Transverse colon (tissue), 4 donors: ENCODE results near the gene EML6. TPM values are rescaled to one million over a fixed set of nuclear protein-coding genes. Genes with fewer than 3 reads are reported as not detected.

ENCODE experiments used
- DNase-seq: peaks from one replicate; pipeline ENCODE4 v3.0.0-alpha.2; 2019
- H3K27ac ChIP-seq, 4 donors: fragments of 200-600 bp; sonication (generic); 2 replicates each; pipeline ENCODE4 v1.5.1; 2016 to 2018; ENCODE audit warnings: inconsistent platforms in 4 of 4
- H3K27me3 ChIP-seq: fragments of 200-600 bp; sonication (generic); 2 replicates; pipeline ENCODE4 v1.5.1; 2017; ENCODE audit warnings: inconsistent platforms
- H3K36me3 ChIP-seq, 4 donors: fragments of 200-600 bp; sonication (generic); 2 replicates each; pipeline ENCODE4 v1.5.1; 2017 to 2019; ENCODE audit warnings: inconsistent platforms in 4 of 4
- H3K4me1 ChIP-seq, 4 donors: fragments of 200-600 bp; sonication (generic); 2 replicates each; pipeline ENCODE4 v1.5.1; 2017 to 2020; ENCODE audit warnings: inconsistent platforms in 4 of 4
- H3K4me3 ChIP-seq, 4 donors: fragments of 200-600 bp; sonication (generic); 1 replicate in 1 of 4; 2 replicates in 3 of 4; pipeline versions ENCODE4 v1.5.1 to v1.6.1; 2017 to 2019; ENCODE audit warnings: inconsistent platforms in 4 of 4
- H3K9me3 ChIP-seq, 2 donors: fragments of 200-600 bp; sonication (generic); 2 replicates each; pipeline ENCODE4 v1.5.1; 2017 to 2019; ENCODE audit warnings: inconsistent platforms in 2 of 2
- EP300 ChIP-seq: sonication (generic); formaldehyde crosslinking; IDR thresholded peaks from one replicate; pipeline ENCODE4 v1.6.1; 2017; ENCODE audit warnings: antibody characterized with exemption, low read depth
- POLR2A ChIP-seq: fragments of 450-650 bp; IDR thresholded peaks from one replicate; pipeline ENCODE4 v1.6.1; 2016; ENCODE audit warnings: antibody characterized with exemption, mild to moderate bottlenecking, moderate library complexity
- POLR2AphosphoS5 ChIP-seq, 3 donors: sonication (generic); formaldehyde crosslinking; IDR thresholded peaks; one replicate each; pipeline ENCODE4 v1.6.1; 2016; ENCODE audit warnings: antibody characterized with exemption in 3 of 3
- WGBS, 2 donors: methylation state at CpG; one replicate each; pipeline ENCODE4 v1.1.5; 2018; ENCODE audit warnings: low coverage in 1 of 2; 5-methylcytosine and 5-hydroxymethylcytosine counted together
- in situ Hi-C, 4 donors: fragments of 200-750 bp; cut with MboI; loops; one replicate each; pipeline versions ENCODE4 v1.15.0 to v1.15.1; 2017; ENCODE audit warnings: low sequenced_read_pairs in 3 of 4, low pct_ligation_motif_present in 1 of 4, low pct_unique_long_range_greater_than_20kb in 1 of 4
- intact Hi-C: fragments of 100-400 bp; cut with DNase I; formaldehyde crosslinking; loops from one replicate; pipeline ENCODE4 v1.15.1; 2023; ENCODE audit warnings: low total_unique reads
- total RNA-seq, 4 donors: library from RNA; depleted of rRNA; stranded (reverse); fragments of >200 nt; gene quantifications; one replicate each; pipeline ENCODE4 v1.1.0, GENCODE V29; 2016
- TF ChIP-seq, protein P1 (sequence below), 5 experiments: fragments of 200-600 bp in 3 of 5; fragments of 450-650 bp in 2 of 5; sonication (generic) in 3 of 5; IDR thresholded peaks; 1 replicate in 2 of 5; 2 replicates in 3 of 5; pipeline ENCODE4 v1.5.1; 2016 to 2017; ENCODE audit warnings: antibody characterized with exemption in 5 of 5, inconsistent platforms in 3 of 5, mild to moderate bottlenecking in 2 of 5, moderate library complexity in 1 of 5

Gene EML6
- total RNA-seq, 4 donors from 2014 or later = 1.5 to 8.2 (median 3.4) TPM

DNA sequence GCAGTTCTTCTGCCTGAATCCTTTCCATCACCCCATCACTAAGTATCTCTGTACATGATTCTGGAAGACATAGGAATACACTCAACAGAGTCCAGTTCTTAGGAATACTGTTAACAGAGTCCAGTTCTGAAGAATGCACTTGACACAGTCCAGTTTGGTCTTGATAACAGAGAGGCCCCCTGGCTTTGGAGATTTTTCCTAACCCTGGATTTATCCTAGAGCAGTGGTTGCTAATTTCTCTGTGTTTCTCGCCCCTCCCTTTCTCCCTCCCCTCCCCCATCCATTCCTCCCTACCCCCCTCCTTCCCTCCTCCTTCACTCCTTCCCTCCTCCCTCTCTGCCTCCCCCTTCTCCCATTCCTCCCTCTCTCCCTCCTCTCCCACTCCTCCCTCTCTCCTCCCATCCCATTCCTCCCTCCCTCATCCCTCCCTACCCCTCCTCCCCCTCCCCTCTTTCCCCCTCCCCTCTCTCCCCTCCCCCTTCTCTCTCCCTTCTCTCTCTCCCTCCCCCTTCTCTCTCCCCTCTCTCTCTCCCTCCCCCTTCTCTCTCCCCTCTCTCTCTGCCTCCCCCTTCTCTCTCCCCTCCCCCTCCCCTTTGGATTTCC is 221.4 kb downstream of the EML6 start:
- in situ Hi-C loops (no loop called here), intact Hi-C loops (no loop called here)
- 33 to 91% methylated on average over 1 of the region's 1 CpG for WGBS, 2 donors
- no peak for TF ChIP-seq POLR2A
- TF ChIP-seq, protein P1, sequence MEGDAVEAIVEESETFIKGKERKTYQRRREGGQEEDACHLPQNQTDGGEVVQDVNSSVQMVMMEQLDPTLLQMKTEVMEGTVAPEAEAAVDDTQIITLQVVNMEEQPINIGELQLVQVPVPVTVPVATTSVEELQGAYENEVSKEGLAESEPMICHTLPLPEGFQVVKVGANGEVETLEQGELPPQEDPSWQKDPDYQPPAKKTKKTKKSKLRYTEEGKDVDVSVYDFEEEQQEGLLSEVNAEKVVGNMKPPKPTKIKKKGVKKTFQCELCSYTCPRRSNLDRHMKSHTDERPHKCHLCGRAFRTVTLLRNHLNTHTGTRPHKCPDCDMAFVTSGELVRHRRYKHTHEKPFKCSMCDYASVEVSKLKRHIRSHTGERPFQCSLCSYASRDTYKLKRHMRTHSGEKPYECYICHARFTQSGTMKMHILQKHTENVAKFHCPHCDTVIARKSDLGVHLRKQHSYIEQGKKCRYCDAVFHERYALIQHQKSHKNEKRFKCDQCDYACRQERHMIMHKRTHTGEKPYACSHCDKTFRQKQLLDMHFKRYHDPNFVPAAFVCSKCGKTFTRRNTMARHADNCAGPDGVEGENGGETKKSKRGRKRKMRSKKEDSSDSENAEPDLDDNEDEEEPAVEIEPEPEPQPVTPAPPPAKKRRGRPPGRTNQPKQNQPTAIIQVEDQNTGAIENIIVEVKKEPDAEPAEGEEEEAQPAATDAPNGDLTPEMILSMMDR (IDR thresholded peaks at IDR 0.05) = no peak
- DNase-seq = no peak
- Histone ChIP-seq H3K4me3 (no peak overlapping the region), H3K27ac (no peak overlapping the region), H3K27me3 (no peaks in the 10 kb centered on the region), H3K36me3 (no peaks in the 10 kb centered on the region), H3K4me1 (no peaks in the 10 kb centered on the region), H3K9me3 (no peaks in the 10 kb centered on the region)

DNA sequence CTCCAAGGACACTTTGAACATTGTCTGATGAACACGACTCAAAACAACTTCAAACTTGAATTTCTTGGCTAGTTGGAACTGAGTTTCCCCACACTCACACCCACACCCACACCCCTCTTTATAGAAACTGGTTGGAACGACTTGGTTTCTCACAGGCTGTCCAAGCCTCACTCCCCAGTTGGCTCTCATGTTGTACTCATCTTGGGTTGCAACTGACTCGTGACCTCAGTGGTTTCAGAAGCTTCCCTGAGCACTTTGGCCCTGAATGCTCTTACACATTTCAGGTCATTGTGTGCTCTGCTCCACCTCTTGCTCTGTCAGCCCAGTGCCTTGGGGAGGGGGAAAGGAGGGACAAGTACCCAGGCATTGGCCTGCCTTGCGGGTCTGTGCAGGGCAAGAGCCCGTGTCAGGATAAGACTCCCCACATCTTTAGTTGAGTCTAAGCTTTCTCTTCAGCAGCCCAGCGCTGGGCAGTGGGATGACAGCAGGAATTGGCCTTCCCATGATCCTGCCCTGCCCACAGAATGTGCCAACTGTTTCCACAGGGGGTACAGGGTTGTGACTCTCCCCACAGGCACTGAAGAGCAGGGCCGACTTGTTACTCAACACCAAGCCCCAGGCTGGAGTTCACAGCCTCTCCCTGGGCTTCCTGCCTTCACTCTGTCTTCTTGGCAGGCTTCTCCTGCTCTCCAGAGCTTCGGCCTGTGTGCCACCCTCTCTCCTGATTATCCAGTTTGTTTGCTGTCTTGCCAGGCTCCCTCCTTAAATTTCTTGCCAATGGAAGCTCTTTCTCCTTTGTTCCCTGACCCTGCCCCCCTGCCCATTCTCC is 222.1 kb downstream of the EML6 start:
- Histone ChIP-seq H3K9me3 (no peaks in the 10 kb centered on the region), H3K4me3 (no peak overlapping the region), H3K4me1 (no peaks in the 10 kb centered on the region), H3K27me3 (no peaks in the 10 kb centered on the region), H3K36me3 (no peaks in the 10 kb centered on the region), H3K27ac (peak overlapping the region in 2 of 4 donors; percentile 11 to 38)
- WGBS, 2 donors = 71% methylated on average over 4 to 8 of the region's 8 CpGs
- no peak for DNase-seq
- TF ChIP-seq POLR2AphosphoS5 (IDR thresholded peaks at IDR 0.05) (no peak), EP300 (no peak), POLR2A (no peak)
- TF ChIP-seq, protein P1 (IDR thresholded peaks at IDR 0.05) = no peak
- in situ Hi-C loops (no loop called here), intact Hi-C loops (no loop called here)

DNA sequence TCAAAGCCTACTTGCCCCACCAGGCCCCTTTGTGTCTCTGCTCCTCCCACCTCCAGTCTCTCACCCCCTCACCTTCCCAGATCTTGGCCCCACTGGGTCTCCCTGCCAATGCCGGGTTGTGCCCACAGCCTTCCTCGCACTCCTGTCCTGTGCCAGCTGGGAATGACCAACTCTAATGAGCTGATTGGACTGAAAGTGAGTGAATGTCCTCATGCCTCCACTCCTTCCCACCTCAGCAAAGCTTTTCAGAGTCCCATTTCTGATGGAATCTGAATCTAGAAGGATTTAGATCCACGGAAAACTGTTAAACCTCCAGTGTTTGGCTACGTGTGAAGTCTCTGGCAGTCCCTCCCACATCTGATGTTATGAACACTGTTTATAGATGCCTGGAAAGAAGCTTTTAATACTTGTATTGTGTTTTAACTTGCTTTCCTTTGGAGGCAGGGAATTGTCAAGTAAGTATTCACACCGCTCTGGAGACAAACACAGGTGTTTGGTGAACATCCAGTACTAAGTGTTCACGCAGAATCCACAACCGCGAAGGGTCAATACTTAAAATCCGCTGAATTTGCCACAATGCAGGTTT is 222.9 kb downstream of the EML6 start:
- WGBS, 2 donors = 87 to 100% methylated on average over 7 to 9 of the region's 9 CpGs
- in situ Hi-C loops (no loop called here), intact Hi-C loops (no loop called here)
- peak overlapping the region in 1 of 4 donors; percentile 38 for H3K27ac ChIP-seq
- H3K27me3 ChIP-seq = no peaks in the 10 kb centered on the region
- no peaks in the 10 kb centered on the region for H3K36me3 ChIP-seq
- no peaks in the 10 kb centered on the region for H3K9me3 ChIP-seq
- DNase-seq = no peak
- H3K4me3 ChIP-seq = no peak overlapping the region
- TF ChIP-seq, protein P1 (IDR thresholded peaks at IDR 0.05) = no peak
- TF ChIP-seq POLR2AphosphoS5 (IDR thresholded peaks at IDR 0.05) (no peak), POLR2A (no peak), EP300 (no peak)
- H3K4me1 ChIP-seq = no peaks in the 10 kb centered on the region

DNA sequence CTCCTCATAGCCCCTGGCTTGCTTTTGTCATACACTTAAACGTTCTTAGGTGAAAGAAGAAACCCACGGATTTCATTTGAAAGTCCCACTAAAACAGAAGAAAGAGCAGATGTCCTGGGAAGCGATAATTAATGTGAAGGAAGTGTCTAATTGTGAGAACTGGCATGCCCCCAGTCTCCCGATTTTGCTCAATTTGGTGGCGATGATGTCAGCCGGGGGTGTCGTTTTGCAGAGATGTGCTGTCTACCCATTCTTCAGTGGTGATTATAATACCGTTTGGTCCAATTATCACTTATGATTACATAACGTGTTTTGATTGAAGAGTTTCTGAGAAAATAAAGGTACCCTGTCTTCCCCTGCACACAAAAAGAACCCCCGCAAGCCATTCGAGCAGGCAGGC is 223.7 kb downstream of the EML6 start:
- intact Hi-C loops = no loop called here
- Histone ChIP-seq H3K4me1 (no peaks in the 10 kb centered on the region), H3K27ac (no peak overlapping the region), H3K9me3 (no peaks in the 10 kb centered on the region), H3K36me3 (no peaks in the 10 kb centered on the region), H3K27me3 (no peaks in the 10 kb centered on the region), H3K4me3 (no peak overlapping the region)
- TF ChIP-seq POLR2A (no peak), EP300 (no peak), POLR2AphosphoS5 (IDR thresholded peaks at IDR 0.05) (no peak)
- TF ChIP-seq, protein P1 (IDR thresholded peaks at IDR 0.05) = no peak
- no peak for DNase-seq
- in situ Hi-C loops = no loop called here
- 89 to 94% methylated on average over 5 to 11 of the region's 11 CpGs for WGBS, 2 donors
